Stimulated activated memory B cell treated with anti-CD40 and anti-IgM and Interleukin-4, amounts not matched to agents 10 μg/mL and 1 μg/mL and 100 μg/mL, for 72 hours (primary cell): Measurements from ENCODE around the gene F12.

Source experiments
- ATAC-seq: fragments of 150-1000 bp; cut with Tn5 transposase; 2 replicates; pipeline ENCODE4 v1.10.0; 2021
- H3K27ac Mint-ChIP-seq: one replicate; pipeline ENCODE4 v1.8.0; 2022; ENCODE audit warnings: mild to moderate bottlenecking, mixed read lengths
- H3K27me3 Mint-ChIP-seq: one replicate; pipeline ENCODE4 v1.8.0; 2022; ENCODE audit warnings: mixed read lengths
- H3K36me3 Mint-ChIP-seq: one replicate; pipeline ENCODE4 v1.8.0; 2022; ENCODE audit warnings: mixed read lengths
- H3K4me1 Mint-ChIP-seq: one replicate; pipeline ENCODE4 v1.8.0; 2022; ENCODE audit warnings: mixed read lengths
- H3K4me3 Mint-ChIP-seq: one replicate; pipeline ENCODE4 v1.8.0; 2022; ENCODE audit warnings: mild to moderate bottlenecking, moderate library complexity, mixed read lengths
- H3K9me3 Mint-ChIP-seq: one replicate; pipeline ENCODE4 v1.8.0; 2022; ENCODE audit warnings: mixed read lengths

The F12 gene

DNA sequence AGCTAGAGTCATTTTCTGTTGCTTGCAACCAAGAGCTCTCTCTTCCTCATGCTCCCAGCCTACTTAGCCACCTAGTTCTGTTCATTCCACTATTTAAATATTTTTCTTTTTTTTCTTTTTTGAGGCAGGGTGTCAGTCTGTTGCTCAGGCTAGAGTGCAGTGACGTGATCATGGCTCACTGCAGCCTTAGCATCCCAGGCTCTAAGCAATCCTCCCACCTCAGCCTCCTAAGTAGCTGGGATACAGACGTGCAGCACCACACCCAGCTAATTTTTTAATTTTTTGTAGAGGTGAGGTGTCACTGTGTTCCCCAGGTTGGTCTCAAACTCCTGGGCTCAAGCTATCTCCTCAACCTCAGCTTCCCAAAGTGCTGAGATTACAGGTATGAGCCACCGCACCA lies 5.1 kb upstream of the F12 start:
- Mint-ChIP-seq H3K4me3 (no peak overlapping the region), H3K36me3 (no peaks in the 10 kb centered on the region), H3K4me1 (peaks cover 10% of the 10 kb centered on the region), H3K27ac (no peak overlapping the region), H3K27me3 (no peaks in the 10 kb centered on the region), H3K9me3 (no peaks in the 10 kb centered on the region)
- ATAC-seq: no peak

DNA sequence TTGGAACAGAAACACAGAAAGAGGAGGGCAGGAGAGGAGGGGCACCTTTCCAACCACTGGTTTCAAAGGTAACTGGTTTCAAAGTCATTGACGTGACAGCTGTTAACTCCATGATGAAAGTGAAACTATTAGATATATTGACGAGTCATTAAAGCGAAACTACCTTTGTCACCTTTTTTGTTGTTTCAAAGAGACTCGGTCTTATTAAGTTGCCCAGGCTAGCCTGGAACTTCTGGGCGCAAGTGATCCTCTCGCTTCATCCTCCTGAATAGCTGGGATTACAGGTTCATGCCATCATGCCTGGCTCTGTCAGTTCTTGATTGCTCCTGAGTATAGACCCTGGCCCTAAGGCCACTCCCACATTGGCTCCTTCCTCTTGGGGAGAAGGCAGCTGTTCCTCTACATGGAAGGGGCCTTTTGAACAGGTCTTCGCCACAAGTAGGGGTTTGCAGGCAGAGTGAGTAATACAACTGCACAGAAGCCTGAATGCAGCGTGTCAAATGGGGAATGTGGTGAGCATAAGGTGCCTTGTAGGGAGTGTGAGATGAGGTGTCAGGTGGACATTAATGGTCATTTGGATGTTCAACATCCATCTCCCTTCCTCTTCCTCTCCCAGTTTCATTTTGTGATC lies 3.4 kb upstream of the F12 start:
- no peaks in the 10 kb centered on the region for H3K27me3 Mint-ChIP-seq
- H3K4me1 Mint-ChIP-seq: peaks cover 10% of the 10 kb centered on the region
- no peaks in the 10 kb centered on the region for H3K36me3 Mint-ChIP-seq
- peak; percentile 55 for ATAC-seq
- peak overlapping the region; percentile 41 for H3K4me3 Mint-ChIP-seq
- H3K9me3 Mint-ChIP-seq: no peaks in the 10 kb centered on the region
- no peak overlapping the region for H3K27ac Mint-ChIP-seq

DNA sequence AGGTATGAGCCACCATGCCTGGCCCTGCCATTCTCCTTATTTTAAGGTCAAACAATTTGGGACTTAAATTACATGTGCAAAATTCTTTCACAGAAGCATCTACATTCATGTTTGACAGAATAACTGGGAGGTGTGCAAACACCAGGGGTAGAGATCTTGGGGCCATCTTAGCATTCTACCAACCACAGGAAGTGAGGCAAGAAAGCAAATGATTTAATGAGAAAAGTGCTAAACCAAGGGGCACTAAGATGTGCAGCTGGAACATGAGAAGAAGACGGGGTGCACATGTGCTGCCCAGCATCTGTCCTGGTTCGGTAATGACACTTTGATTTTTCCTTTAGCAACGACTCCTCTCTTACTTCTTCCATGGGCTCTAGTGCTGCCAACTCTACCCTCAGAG lies 1.2 kb upstream of the F12 start:
- Mint-ChIP-seq H3K36me3 (no peaks in the 10 kb centered on the region), H3K27ac (no peak overlapping the region), H3K9me3 (no peaks in the 10 kb centered on the region), H3K4me1 (peaks cover 18% of the 10 kb centered on the region), H3K4me3 (no peak overlapping the region), H3K27me3 (no peaks in the 10 kb centered on the region)
- no peak for ATAC-seq

DNA sequence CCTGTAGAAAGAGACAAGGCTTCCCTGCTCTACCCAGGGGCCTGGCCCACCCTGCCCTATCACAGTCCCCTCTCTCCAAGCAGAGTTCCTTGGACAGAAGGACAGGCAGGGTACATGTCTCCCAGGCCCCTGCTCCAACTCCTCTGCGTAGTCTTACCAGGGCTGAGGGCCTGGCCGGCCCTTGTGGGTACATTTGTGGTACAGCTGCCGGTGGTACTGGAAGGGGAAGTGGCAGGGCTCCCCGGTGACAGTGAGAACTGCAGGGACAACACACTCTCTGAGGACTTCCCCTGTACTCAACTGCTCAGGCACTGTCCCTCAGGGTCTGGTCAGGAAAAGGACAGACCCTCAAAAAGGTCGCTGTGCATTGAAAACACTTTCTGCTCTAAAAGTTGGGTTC lies 3.6 kb downstream of the F12 start:
- H3K4me3 Mint-ChIP-seq: no peak overlapping the region
- H3K27me3 Mint-ChIP-seq: peaks cover 27% of the 10 kb centered on the region
- ATAC-seq: peak; percentile 72
- H3K36me3 Mint-ChIP-seq: no peaks in the 10 kb centered on the region
- H3K9me3 Mint-ChIP-seq: no peaks in the 10 kb centered on the region
- H3K27ac Mint-ChIP-seq: peak overlapping the region; percentile 51
- peaks cover 43% of the 10 kb centered on the region for H3K4me1 Mint-ChIP-seq

DNA sequence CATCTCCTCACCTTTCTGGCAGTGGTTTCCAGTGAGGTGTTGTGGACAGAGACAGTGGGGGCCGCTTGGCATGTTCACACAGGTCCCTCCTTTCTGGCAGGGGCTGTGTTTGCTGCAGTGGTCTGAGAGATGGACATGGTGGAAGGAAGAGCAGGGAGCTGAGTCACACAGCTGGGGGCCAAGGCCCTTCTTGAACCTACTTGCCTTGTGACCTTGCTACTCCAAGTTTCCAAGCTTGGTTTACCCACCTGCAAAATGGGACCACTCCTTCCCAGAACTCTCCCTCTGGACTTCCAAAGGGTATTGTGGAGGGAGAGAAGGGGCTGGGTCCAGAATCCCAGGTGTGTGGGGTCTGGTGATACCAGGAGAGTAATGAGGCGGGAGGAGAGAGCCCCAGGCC lies 4.1 kb downstream of the F12 start:
- Mint-ChIP-seq H3K4me3 (peak overlapping the region; percentile 77), H3K27ac (peak overlapping the region; percentile 51)

DNA sequence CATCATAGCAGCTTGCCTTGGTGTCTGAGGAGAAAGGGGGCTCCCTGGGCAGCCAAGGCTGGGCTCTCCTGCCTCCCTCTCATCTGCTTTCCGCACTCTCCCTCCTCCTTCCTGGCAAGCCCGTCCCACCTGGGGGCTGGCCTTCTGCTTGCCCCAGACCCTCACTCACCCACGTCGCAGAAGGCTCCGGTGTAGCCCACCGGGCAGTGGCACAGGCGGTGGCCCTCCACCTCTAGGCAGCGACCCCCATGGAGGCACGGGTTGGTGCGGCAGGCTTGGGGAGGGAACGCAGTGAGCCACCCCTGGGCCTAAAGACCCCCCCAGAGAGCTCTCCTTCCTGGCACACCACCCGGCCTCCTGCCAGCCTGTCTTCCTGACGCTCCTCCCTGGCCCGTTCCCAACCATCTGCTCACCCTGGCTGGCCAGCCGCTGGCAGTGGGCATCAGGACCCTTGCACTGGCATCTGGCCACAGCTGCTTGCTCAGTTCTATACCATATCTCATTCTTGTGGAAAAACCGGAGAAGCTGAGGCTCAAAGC lies 4.7 kb downstream of the F12 start:
- peaks cover 43% of the 10 kb centered on the region for H3K4me1 Mint-ChIP-seq
- no peak for ATAC-seq
- H3K9me3 Mint-ChIP-seq: no peaks in the 10 kb centered on the region
- peaks cover 27% of the 10 kb centered on the region for H3K27me3 Mint-ChIP-seq
- H3K27ac Mint-ChIP-seq: peak overlapping the region; percentile 51
- peak overlapping the region; percentile 77 for H3K4me3 Mint-ChIP-seq
- H3K36me3 Mint-ChIP-seq: no peaks in the 10 kb centered on the region

More for the DNA sequence above, 4.1 kb downstream of the F12 start:
- Mint-ChIP-seq H3K36me3 (no peaks in the 10 kb centered on the region), H3K4me1 (peaks cover 43% of the 10 kb centered on the region), H3K27me3 (peaks cover 27% of the 10 kb centered on the region), H3K9me3 (no peaks in the 10 kb centered on the region)
- no peak for ATAC-seq

DNA sequence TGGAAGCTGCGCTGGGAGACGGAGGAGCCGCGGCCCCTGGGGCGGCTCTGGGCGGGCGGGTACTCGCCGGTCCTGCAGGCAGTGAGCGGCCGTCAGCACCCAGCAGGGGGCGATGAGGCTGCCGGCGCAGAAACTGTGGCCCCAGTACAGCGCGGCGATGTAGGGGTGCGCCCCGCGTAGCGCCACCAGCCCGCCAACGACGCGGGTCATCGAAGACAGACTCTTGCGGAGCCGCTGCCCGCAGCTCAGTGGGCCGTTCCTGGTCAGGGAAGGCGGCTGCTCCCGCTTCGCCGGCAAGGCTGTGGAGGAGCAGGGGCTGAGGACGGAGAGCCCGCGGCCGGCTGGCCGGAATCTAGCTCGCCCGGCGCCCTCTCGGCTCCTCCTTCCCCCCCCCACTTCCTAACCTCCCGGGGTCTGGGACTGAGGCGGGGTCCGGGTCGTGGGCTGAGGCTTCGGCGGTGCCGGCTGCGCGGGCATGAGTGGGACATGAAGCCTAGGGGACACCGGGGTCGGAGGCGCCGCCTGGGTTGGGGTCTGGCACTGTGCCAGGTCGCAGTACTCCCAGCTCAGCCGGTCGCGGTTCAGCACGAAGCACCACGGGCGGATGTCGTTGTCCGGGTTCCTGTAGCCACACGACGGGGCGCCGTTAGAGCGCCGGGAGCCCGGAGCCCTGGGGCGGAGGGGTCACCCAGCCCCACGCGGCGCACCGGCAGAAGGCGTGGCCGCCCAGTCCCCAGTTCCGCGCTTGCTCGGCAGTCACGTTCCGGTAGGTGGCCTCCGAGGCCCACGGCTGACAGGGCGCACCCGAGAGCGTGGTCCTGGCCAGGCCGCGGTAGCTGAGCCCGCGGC lies 5.3 kb downstream of the F12 start:
- peak; percentile 92 for ATAC-seq
- peak overlapping the region; percentile 77 for H3K4me3 Mint-ChIP-seq

DNA sequence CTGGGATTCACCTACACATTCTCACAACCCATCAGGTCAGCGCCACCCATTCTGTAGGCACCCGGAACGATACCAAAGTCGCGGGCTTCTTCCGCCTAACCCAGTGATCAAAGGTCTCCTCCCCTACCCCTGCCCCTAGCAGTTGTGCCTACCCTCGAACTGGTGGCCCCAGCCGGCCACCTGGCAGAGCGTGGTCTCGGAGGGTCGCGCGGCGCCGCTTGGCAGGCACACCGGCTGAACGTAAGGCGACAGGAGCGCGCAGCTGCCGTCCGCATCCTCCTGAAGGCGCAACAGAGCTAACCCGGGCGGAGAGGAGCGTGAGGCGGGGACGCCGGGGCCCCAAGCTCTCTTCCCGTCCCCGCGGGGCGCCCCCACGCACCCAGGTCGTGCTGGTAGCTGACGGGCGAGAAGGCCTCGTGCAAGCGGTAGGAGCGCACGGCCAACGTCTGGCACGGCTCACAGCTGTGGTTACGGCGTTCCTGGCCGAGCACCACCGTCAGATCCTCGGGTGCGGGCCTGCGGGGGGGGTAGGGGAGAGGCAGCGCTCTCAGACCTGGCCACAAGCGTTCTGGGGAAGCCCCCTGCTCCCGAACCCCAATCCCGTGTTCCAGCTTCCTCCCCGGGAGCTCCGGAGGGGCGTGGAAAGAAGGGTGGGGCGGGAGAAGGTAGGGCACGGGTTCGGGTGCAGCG lies 6.1 kb downstream of the F12 start:
- peak overlapping the region; percentile 77 for H3K4me3 Mint-ChIP-seq
- H3K9me3 Mint-ChIP-seq: no peaks in the 10 kb centered on the region
- ATAC-seq: peak; percentile 9
- H3K36me3 Mint-ChIP-seq: no peaks in the 10 kb centered on the region
- peaks cover 43% of the 10 kb centered on the region for H3K4me1 Mint-ChIP-seq
- H3K27me3 Mint-ChIP-seq: peaks cover 27% of the 10 kb centered on the region
- H3K27ac Mint-ChIP-seq: peak overlapping the region; percentile 27

More for the DNA sequence above, 5.3 kb downstream of the F12 start:
- Mint-ChIP-seq H3K9me3 (no peaks in the 10 kb centered on the region), H3K36me3 (no peaks in the 10 kb centered on the region), H3K27ac (peak overlapping the region; percentile 27), H3K27me3 (peaks cover 27% of the 10 kb centered on the region), H3K4me1 (peaks cover 43% of the 10 kb centered on the region)

DNA sequence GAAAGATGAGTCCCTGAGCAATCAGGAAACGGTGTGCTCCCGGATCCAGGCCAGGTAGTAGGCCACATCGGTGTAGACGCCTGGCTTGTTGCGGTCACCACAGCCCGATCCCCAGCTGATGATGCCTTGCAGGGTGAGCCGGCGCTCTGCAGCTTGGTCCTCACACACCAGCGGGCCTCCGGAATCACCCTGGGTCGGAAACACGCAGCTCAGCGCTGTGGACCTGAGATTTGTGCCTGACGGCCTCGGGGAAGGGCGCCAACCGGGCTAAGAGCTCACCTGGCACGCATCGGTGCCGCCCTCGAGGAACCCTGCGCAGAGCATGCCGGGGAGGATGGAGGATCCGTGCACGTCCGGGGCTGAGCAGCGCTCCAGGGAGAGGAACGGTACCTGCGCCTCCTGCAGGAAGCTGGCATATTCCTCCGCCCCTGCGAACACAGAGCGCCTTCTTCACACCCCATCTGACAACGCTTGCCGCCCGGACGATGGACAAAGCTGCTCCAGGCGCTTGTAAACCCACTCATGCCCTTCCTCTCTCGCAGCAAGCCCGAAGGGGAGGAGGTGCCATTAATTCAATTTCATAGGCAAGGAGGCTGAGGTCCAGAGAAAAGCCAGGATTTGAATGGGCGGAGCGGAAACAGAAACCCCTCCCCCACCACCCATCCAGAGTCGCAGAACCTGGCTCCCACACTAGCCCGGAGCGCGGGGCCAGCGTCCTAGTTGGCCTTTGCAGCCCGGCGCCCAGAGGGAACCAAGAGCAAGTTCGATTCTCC lies 6.9 kb downstream of the F12 start:
- no peaks in the 10 kb centered on the region for H3K9me3 Mint-ChIP-seq

DNA sequence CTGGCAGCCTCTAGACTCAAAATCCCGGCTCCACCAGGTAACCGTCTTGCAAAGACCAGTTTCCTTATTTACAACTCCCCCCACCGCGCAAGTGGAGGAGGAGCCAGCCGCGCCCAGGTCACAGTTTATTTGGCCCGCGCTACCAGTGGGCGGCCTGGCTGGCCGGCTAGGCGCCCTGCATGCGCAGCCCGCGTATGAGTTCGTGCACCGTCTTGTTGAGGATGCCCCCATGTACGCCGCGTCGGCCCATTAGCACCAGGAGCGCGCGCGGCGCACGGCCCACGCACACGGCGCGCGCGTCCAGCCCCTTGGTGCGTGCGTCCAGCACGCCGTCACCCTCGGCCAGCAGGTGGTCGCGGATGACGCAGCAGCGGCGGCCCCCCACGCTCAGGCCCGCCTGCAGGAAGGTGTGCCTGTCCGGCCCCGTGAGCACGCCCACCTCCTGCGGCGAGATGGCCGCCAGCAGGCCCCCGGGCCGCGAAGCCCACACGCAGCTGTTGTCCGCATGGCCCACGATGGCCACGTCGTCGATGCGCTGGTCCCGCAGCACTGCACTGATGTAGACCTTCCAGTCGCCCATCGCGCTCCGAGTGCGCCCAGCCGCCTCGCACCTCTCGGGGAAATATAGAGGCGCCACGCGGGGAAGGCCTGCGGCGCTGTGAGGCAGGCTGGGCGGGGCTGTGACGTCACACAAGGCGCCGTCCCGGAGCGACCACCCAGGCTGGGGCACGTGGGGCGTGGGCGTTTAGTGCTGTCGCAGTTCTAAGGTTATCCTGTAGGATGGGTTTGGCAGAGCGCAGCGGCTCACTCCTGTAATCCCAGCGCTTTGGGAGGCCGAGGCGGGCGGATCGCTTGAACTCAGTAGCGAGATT lies 9.1 kb downstream of the F12 start, which contains the start of gene PFN3:
PFN3 (minus strand) TSS at position 665 of the 872 bp plus-strand sequence; CDS start at position 580, 85 bp downstream.
- H3K4me3 Mint-ChIP-seq: no peak within 1 kb of the TSS
- no peak within 1 kb of the TSS for H3K27ac Mint-ChIP-seq
- peaks cover 31% of the 10 kb centered on the region for H3K4me1 Mint-ChIP-seq
- peaks cover 27% of the 10 kb centered on the region for H3K27me3 Mint-ChIP-seq
- no peaks in the 10 kb centered on the region for H3K36me3 Mint-ChIP-seq
- no peaks in the 10 kb centered on the region for H3K9me3 Mint-ChIP-seq
- no peak for ATAC-seq

More for the DNA sequence above, 6.9 kb downstream of the F12 start:
- Mint-ChIP-seq H3K36me3 (no peaks in the 10 kb centered on the region), H3K27ac (peak overlapping the region; percentile 27), H3K4me1 (peaks cover 43% of the 10 kb centered on the region), H3K4me3 (peak overlapping the region; percentile 77), H3K27me3 (peaks cover 27% of the 10 kb centered on the region)
- no peak for ATAC-seq

DNA sequence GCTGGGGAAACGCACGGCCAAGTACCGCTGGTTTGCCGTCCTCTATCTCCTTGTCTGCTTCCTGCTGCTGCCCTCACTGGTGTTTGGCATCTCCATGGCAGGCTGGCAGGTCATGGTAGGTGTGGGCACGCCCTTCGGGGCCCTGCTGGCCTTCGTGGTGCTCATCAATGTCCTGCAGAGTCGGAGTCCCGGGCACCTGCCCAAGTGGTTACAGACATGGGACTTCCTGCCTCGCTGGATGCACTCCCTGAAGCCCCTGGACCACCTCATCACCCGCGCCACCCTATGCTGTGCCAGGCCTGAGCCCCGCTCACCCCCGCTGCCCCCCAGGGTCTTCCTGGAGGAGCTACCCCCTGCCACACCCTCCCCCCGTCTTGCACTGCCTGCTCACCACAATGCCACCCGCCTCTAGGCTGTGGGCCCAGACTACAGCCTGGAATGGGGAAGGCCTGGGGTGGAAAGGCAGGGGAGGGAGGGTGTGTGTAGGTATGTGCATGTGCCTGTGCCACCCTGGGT lies 11.4 kb downstream of the F12 start:
- ATAC-seq: no peak
- Mint-ChIP-seq H3K9me3 (no peaks in the 10 kb centered on the region), H3K36me3 (no peaks in the 10 kb centered on the region), H3K27me3 (peaks cover 20% of the 10 kb centered on the region), H3K4me3 (no peak overlapping the region), H3K4me1 (peaks cover 18% of the 10 kb centered on the region), H3K27ac (no peak overlapping the region)

DNA sequence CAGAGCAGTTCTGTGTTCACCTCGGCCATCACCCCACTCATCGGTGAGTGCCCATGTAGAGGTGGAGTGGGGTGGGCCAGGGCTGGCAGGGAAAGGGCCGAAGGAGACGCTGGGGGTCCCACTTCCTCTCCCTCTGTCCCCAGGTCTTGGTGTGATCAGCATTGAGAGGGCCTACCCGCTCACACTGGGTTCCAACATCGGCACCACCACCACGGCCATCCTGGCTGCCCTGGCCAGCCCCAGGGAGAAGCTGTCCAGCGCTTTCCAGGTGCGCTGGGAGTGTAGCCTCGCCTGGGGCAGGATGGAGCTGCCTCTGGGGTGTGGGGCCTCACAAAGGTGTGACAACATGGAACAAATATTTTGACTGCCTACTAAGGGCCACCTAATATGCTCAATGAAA lies 12.6 kb downstream of the F12 start:
- no peak for ATAC-seq
- no peaks in the 10 kb centered on the region for H3K36me3 Mint-ChIP-seq
- H3K27ac Mint-ChIP-seq: no peak overlapping the region
- H3K4me3 Mint-ChIP-seq: no peak overlapping the region
- peaks cover 9% of the 10 kb centered on the region for H3K27me3 Mint-ChIP-seq
- peaks cover 13% of the 10 kb centered on the region for H3K4me1 Mint-ChIP-seq
- H3K9me3 Mint-ChIP-seq: no peaks in the 10 kb centered on the region

DNA sequence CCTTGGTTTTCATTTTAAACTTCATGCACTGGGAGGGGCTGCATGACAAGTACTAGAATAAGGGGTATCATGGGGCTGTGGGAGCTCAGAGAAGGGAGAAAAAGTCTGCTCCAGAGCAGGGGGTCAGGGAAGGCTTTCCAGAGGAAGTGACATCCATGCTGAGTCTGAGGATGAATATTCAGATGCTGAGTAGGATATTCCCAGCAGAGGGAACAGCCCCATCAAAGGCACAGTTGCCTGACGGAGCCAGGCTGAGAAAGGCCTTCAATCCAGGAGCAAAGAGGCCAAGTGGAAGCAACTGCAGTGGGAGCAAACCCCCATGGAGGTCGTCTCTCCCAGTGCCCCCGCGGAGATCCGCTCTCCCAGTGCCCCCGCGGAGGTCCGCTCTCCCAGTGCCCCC lies 13.3 kb downstream of the F12 start:
- H3K36me3 Mint-ChIP-seq: no peaks in the 10 kb centered on the region
- no peak overlapping the region for H3K27ac Mint-ChIP-seq
- peaks cover 2% of the 10 kb centered on the region for H3K27me3 Mint-ChIP-seq
- H3K9me3 Mint-ChIP-seq: no peaks in the 10 kb centered on the region
- H3K4me1 Mint-ChIP-seq: peaks cover 13% of the 10 kb centered on the region
- no peak overlapping the region for H3K4me3 Mint-ChIP-seq
- no peak for ATAC-seq

DNA sequence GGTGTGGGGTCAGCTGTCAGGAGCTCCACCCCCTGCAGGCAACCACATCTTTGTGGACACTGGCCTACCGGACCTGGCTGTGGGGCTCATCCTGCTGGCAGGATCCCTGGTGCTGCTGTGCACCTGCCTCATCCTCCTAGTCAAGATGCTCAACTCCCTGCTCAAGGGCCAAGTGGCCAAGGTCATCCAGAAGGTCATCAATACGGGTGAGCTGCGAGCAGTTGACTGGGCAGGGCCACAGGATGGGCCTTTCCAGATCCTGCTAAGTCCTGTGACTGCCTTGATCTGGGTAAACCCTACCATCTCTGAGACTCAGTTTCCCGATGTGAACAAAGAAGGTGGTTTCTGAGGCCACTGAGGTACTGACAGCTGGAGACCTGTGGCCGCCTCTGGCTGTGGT lies 15.4 kb downstream of the F12 start:
- H3K4me1 Mint-ChIP-seq: peaks cover 34% of the 10 kb centered on the region
- no peaks in the 10 kb centered on the region for H3K9me3 Mint-ChIP-seq
- no peak for ATAC-seq
- no peaks in the 10 kb centered on the region for H3K36me3 Mint-ChIP-seq
- H3K27ac Mint-ChIP-seq: no peak overlapping the region
- H3K27me3 Mint-ChIP-seq: no peaks in the 10 kb centered on the region
- H3K4me3 Mint-ChIP-seq: no peak overlapping the region
